GM19239 (cell line): Measurements from ENCODE around the gene WDR5B.

ENCODE experiments used
- DNase-seq: peaks from one replicate; pipeline ENCODE4 v3.0.0; 2011; ENCODE audit warnings: low spot score; ENCODE audit not compliant: insufficient read length
- FAIRE-seq: peaks from 2 replicates; lab custom pipeline; 2011; peaks lifted over from hg19 to GRCh38; lab: Jason Lieb, UNC

Gene WDR5B

GRCh38 chr3:122410639-122411038 lies 5.2 kb downstream of the WDR5B start:
- DNase-seq (no peak), FAIRE-seq (no peak)

DNA sequence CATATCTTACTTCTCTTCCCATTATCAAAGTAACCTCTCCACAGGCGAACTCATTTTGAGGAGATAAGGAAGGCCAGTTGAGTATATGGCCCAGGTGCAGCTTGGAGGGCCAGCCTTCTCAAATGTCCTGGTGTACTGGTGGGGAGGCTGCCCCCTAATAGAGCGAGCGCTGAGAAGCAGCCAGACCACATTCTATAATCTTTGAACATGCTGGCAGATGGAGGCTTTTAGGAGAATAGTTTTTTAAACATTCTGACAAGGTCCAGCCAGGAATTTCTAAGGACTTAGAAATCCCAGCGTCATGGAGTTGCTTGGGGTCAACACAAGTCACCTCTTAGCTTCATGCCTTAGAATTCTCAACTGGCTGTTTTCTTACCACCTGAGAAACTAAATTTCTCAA lies 5.8 kb downstream of the WDR5B start:
- peak; percentile 65 for FAIRE-seq
- no peak for DNase-seq

DNA sequence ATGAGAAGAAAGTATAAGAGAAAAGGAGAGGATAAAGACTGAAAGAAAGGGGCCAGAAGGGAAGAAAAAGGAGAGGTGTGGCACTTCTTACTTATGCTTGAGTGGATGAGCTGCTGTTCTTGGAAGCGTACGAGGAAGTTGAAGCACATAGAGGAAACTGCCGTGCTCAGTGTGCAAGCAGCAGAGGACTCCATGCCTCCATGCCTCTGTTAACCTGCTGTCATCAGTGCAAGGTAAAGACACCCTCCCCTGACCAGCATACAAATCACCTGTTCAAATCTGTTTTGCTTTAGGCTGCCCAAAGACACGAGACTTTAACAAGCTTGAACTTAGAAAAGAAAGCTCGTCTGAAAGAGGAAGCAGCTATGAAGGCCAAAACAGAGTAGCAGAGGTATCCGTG lies 6.4 kb downstream of the WDR5B start:
- DNase-seq = no peak

GRCh38 chr3:122407946-122408345 lies 7.9 kb downstream of the WDR5B start:
- no peak for DNase-seq
- FAIRE-seq = no peak

More for the DNA sequence above, 6.4 kb downstream of the WDR5B start:
- peak; percentile 86 for FAIRE-seq

- FAIRE-seq = peak; percentile 66
These were observed 9.7 kb downstream of the WDR5B start for GRCh38 chr3:122406198-122406597.

GRCh38 chr3:122405015-122405414 lies 10.8 kb downstream of the WDR5B start:
- no peak for DNase-seq
- no peak for FAIRE-seq

More at GRCh38 chr3:122406198-122406597, 9.7 kb downstream of the WDR5B start:
- DNase-seq = no peak

DNA sequence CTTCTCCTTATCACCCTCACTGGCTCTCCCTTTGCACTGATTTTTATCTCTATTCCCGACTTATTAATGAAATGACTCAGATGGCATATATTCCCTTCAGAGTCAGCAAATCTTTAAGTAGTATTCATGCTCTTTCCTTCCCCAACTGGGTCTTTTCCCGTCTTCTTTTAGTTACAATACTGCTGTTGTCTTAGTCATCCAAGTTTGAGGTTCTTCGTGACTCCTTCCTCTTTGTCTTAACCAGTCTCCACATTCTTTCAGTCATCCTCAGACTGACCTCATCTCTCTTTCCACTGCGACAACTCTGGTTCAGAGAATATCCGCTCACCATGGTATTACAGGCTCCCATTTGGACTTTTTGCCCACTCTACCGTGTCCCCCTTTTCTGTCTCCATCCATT lies 12.4 kb downstream of the WDR5B start:
- no peak for FAIRE-seq
- no peak for DNase-seq

DNA sequence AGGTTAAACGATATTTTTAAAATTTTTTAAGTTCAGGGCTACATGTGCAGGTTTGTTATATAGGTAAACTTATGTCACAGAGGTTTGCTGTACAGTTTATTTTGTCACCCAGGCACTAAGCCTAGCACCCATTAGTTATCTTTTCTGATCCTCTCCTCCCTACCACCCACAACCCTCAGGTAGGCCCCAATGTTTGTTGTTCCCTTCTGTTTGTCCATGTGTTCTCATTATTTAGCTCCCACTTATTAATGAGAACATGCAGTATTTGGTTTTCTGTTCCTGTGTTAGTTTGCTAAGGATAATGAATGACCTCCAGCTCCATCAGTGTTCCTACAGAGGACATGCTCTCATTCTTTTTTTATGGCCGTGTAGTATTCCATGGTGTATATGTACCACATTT lies 16.9 kb downstream of the WDR5B start:
- FAIRE-seq (no peak), DNase-seq (no peak)

DNA sequence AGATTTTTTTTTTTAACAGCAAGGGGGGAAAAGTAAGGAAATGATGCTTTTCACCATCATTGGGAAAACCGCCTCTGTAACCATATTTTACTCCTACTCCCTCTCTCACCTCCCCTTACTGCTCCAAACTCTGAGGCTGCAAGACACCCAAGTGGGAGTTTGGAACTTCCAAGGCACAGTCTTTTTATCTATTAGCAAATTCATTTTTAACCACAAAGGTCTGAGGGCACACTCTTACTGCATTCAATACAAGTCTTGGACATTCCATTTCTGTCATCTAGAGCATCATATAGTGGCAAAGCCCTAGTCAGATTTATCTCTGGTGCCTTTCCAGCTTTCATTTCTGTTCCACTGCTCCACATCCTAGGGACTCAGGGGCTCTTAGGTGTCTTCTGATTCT lies 18.7 kb downstream of the WDR5B start:
- no peak for DNase-seq
- FAIRE-seq = no peak

GRCh38 chr3:122396511-122396910 lies 19.4 kb downstream of the WDR5B start:
- FAIRE-seq (no peak), DNase-seq (no peak)

- FAIRE-seq (no peak), DNase-seq (no peak)
These were observed 20.3 kb downstream of the WDR5B start for GRCh38 chr3:122395582-122395981.

GRCh38 chr3:122394173-122394572 lies 21.7 kb downstream of the WDR5B start:
- DNase-seq (no peak), FAIRE-seq (peak; percentile 14)

GRCh38 chr3:122392868-122393844 lies 22.7 kb downstream of the WDR5B start:
- FAIRE-seq (peak; percentile 95), DNase-seq (no peak)

DNA sequence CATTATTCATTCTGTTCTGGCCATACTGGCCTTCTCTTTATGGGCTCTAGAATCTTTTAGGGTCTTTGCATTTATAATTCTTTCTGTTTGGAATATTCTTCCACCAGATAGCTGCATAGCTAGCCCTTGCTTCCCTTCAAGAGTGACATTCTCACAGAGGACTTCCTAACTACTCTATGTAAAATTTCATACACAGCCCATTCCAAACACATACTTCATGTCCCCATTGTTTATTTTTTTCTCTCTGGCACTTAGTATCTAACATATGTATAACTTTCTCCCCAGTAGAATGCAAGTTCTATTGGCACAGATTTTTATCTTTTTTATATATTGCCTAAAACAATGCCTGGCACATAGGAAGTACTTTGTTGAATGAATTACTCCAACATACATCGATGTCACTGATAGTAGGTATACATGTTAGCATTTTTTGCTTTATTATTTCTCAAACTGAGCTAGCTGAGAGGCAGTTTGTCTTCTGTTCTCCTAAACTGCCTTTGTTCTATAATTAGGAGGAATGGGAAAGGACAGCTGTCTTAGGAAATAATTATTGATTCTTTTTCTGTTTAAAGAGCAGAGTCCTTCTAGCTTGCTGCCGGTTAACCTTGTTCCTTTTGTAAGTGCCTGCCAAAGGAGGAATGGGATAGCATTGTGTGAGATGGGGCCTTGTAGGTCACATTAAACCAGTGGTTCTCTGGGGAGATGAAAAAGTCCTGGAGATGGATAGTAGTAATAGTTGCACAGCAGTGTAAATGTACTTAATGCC lies 24.0 kb downstream of the WDR5B start:
- DNase-seq (no peak), FAIRE-seq (no peak)

DNA sequence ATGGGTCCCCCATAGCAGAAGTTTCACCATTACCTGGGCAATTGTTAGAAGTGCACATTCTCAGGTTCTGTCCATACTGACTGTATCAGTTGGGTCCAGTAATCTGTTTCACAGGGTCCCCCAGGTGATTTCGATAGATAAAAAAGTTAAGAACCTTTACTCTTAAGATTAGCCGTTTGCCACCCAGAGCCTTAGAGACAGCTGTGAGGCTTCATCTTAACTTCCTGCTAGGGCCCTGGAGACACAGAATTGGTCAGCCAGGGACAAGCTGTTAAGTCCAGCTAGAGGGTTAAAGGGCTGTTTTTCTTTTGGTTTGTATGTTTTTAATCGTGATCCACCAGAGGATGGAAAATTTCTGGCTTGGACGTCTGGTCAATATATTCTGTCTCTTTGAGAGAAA lies 25.2 kb downstream of the WDR5B start:
- DNase-seq (no peak), FAIRE-seq (no peak)

GRCh38 chr3:122389892-122390291 lies 26.0 kb downstream of the WDR5B start:
- no peak for DNase-seq
- no peak for FAIRE-seq

- no peak for FAIRE-seq
- DNase-seq = no peak
These were observed 26.7 kb downstream of the WDR5B start for GRCh38 chr3:122389197-122389596.

GRCh38 chr3:122387709-122388108 lies 28.2 kb downstream of the WDR5B start:
- FAIRE-seq (no peak), DNase-seq (no peak)

GRCh38 chr3:122383771-122384697 lies 31.8 kb downstream of the WDR5B start, which contains the start of gene FAM162A:
Gene FAM162A, plus strand, starts transcription at chr3:122384182. Its CDS starts 84 bp downstream, at chr3:122384266.
- FAIRE-seq = peak; percentile 96
- DNase-seq = peak; percentile 69
